Measurements from ENCODE around the gene RMI1. TPM values are rescaled to one million over a fixed set of nuclear protein-coding genes. Genes with fewer than 3 reads are reported as not detected.
A peak's percentile ranks its signal among the peaks of the same experiment; 100 is the strongest.
"Not testable (repeated sequence)": the region's sequence is repeated elsewhere in the genome, so short reads cannot be mapped to it uniquely, and the experiment has no call there.

Gene RMI1
- 11.7 TPM for polyA plus RNA-seq (2013, experiment 1 of 2; ENCODE audit: insufficient read length)
- polyA plus RNA-seq (2013, experiment 2 of 2; ENCODE audit: insufficient read length): 11.6 TPM

- DNase-seq: peak; percentile 99
Measured at GRCh38 chr9:83980395-83981125, at the start of gene RMI1. Gene RMI1, plus strand, starts transcription at chr9:83980805. Its CDS starts 20,182 bp downstream, at chr9:84000987.

GRCh38 chr9:83930881-83931280 is 49.7 kb upstream of the RMI1 start:
- DNase-seq: no peak

- no peak for DNase-seq
Measured at GRCh38 chr9:83932011-83932410, 48.6 kb upstream of the RMI1 start.

GRCh38 chr9:83932851-83933250 is 47.8 kb upstream of the RMI1 start:
- no peak for DNase-seq

- DNase-seq: peak; percentile 68
Measured at GRCh38 chr9:83933790-83934189, 46.8 kb upstream of the RMI1 start.

GRCh38 chr9:83934569-83935275 is 45.9 kb upstream of the RMI1 start:
- peak; percentile 68 for DNase-seq

GRCh38 chr9:83935276-83935935 is 45.2 kb upstream of the RMI1 start:
- DNase-seq: peak; percentile 80

GRCh38 chr9:83936523-83936922 is 44.1 kb upstream of the RMI1 start:
- DNase-seq: no peak

- peak; percentile 59 for DNase-seq
Measured at GRCh38 chr9:83937861-83938455, 42.6 kb upstream of the RMI1 start.

- DNase-seq: no peak
Measured at GRCh38 chr9:83940590-83941303, 39.9 kb upstream of the RMI1 start.

- DNase-seq: not testable (repeated sequence)
Measured at GRCh38 chr9:83948096-83948495, 32.5 kb upstream of the RMI1 start.

GRCh38 chr9:83956086-83956435 is 24.5 kb upstream of the RMI1 start:
- DNase-seq: peak; percentile 20

- DNase-seq: peak; percentile 67
Measured at GRCh38 chr9:83956436-83957247, 24.0 kb upstream of the RMI1 start.

GRCh38 chr9:83957248-83957513 is 23.4 kb upstream of the RMI1 start:
- DNase-seq: no peak

GRCh38 chr9:83959061-83959460 is 21.5 kb upstream of the RMI1 start:
- DNase-seq: peak; percentile 75

GRCh38 chr9:83960991-83961390 is 19.6 kb upstream of the RMI1 start:
- no peak for DNase-seq

- DNase-seq: peak; percentile 53
Measured at GRCh38 chr9:83962165-83962564, 18.4 kb upstream of the RMI1 start.

GRCh38 chr9:83964973-83965349 is 15.6 kb upstream of the RMI1 start:
- DNase-seq: peak; percentile 29

GRCh38 chr9:83965350-83966208 is 15.0 kb upstream of the RMI1 start:
- DNase-seq: peak; percentile 22

GRCh38 chr9:83966209-83966582 is 14.4 kb upstream of the RMI1 start:
- no peak for DNase-seq

- DNase-seq: no peak
Measured at GRCh38 chr9:83967073-83967472, 13.5 kb upstream of the RMI1 start.
